GM19463 (cell line): Measurements from ENCODE around the gene LRRC3C.
"Not testable (repeated sequence)": the region's sequence is repeated elsewhere in the genome, so short reads cannot be mapped to it uniquely, and the experiment has no call there.

Source experiments
- ATAC-seq: cut with Tn5 transposase; IDR thresholded peaks from one replicate; pipeline ENCODE4 v1.9.1; 2021; ENCODE audit warnings: mild to moderate bottlenecking, moderate library complexity; ENCODE audit not compliant: unreplicated experiment

LRRC3C gene

DNA sequence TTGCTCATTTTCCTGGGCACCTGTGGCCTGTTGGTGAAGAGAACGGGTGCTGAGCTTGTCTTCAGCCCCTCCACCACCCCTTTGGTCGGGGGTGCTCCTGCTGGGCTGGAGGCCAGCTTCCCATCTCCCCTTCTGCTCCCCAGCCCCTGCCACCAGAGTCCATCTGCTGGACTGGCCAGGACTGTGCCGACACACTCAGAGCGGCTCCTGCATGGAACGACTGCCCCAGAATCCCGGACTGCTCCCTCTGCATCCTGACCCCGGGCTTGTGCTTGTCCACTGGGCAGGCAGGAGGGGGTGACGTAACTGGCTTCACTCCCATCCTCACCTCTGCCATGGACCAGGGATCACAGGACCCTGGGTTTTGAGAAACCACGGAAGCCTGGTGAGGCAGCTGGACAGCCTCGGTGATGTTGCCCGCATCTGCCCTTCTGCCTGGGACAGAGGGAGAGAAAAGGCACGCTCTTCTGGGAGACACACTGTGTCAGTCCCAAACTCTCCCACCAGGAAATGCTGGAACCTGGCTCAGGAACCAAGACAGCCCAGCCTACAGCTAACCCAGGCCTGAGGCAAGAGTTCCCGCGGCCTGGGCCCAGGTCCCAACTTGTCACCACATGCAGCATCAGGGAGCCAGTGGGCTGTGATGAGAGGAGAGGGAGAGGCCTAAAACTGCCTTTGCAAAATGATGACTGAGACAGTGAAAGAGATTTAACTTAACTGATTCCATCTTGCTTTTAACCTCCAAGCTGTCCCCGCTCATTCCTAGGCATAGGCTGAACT, 19.2 kb downstream of the LRRC3C start:
- ATAC-seq: no peak

- not testable (repeated sequence) for ATAC-seq
Observed at GRCh38 chr17:39948489-39948828, 20.9 kb downstream of the LRRC3C start.

DNA sequence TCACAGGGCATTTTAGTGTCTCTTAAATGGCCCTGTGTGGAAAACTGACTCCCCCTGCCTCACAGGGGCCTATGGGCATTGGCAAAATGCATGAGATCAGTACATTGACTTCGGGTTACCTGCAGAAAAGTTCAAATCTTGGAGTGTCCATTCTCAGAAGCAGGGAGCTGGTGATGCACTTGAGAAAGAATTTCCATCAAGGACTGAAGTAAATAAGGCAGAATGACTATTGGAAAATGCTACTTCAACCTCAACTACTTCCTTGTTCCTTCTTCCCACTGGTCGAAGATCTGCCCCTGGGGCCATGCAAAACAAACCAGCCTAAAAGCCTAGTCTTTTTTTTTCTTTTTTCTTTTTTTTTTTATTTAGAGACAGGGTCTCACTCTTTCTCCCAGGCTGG, 21.5 kb downstream of the LRRC3C start:
- ATAC-seq: no peak

GRCh38 chr17:39950871-39951348, 23.4 kb downstream of the LRRC3C start:
- ATAC-seq: no peak

DNA sequence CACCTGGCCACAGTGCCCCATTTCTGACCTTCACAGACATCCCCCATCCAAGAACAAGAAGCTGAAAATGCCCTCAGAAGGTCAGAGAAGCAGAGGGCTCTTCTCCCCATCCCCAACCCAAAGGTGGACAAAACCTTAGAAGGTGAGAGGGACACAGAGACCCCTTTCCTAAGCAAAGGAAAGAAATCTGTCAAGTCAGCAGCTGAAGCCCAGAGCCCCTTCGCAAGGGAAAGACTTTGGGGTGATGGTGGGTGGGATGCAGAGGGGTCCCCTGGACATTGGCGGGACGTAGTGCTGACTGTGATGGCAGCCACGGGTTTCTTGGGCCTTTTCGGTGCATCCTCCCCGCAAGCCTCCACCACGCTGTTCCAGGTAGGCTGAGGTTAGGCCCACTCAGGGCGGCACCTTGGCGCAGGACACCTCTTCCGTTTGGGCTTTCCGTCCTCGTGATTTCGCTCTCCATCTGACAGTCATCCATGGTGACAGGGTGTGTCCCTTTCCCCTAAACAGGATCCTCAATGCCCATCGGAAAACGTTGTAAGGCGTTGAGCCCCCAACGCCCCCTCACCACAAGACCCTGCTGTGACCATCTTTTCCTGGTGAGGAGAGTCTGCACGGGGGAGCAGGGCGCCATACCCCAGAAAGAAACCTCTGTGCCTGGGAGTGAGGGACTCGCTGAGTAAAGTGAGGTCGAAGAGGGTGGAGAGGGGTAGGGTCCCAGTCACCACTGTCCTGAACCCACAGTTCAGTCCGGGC, 24.6 kb downstream of the LRRC3C start:
- no peak for ATAC-seq

DNA sequence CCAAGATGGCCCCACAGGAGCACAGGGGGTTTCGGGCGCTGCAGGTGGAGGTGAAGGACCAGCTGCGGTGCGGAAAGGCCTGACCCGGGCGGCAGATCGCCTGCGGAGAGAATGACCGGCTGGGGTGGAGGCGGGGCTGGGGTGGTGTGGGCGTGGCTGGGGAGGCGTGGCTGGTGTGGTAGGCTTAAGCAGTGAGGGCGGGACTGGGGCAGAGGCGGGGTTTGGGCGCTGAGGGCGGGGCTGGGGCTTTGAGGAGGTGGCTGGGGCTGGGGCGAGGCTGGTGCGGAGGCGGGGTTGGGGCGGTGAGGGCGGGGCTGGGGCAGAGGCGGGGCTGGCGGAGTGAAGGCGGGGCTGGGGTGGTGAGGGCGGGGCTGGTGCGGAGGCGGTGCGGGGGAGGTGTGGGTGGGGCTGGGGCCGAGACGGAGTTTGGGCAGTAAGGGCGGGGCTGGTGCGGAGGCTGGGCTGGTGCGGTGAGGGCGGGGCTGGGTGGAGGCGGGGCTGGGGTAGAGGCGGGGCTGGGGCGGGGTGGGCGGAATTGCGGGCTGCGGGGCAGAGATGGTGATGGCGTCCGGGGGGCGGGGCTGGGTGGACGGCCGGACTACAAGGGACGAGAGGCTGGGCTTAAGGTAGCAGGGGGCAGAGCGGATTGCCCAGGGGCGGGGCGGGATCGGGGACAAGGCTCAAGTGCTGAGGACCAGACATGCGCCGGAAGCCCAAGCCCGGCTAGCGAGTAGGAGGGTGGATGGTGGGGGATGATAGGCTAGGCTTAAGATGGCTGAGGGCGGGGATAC, 25.3 kb downstream of the LRRC3C start:
- peak; percentile 91 for ATAC-seq

- ATAC-seq: no peak
Observed at GRCh38 chr17:39953471-39953888, 25.9 kb downstream of the LRRC3C start.

DNA sequence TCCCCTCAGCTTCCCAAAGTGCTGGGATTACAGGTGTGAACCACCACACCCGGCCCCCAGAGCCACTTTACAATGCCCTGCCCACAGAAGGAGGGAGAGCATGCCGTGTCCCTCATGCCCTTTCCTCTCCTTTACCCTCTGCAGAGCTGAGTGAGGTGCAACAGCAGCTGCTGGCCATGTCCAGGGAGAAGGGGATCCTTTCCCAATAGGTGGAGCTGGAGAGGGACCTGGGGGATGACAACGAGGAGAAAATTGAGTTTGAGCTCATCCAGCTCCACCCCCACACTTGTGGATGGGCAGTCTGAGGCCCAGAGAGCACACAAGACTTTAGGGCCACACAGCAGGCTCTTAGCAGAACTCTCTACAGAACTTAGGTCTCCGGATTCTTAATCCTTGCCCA, 27.3 kb downstream of the LRRC3C start:
- no peak for ATAC-seq

DNA sequence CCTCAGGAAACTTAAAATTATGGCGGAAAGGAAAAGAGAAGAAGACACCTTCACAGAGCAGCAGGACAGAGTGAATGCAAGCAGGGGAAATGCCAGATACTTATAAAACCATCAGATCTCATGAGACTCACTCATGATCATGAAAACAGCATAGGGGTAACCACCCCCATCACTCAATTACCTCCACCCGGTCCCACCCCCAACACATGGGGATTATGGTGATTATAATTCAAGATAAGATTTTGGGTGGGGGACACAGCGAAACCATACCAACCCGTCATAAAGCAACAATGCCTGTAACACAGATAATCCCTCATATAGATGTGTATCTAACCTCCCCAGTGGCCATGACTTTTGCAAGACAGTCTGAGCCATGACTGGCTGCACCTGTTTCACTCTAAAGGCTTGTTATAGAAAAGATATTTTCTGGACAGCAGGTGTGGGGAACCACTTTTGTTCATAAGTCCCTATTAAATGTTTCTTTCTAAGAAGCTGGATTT, 28.2 kb downstream of the LRRC3C start:
- ATAC-seq: no peak

- no peak for ATAC-seq
Observed at GRCh38 chr17:39960524-39961041, 33.1 kb downstream of the LRRC3C start.

DNA sequence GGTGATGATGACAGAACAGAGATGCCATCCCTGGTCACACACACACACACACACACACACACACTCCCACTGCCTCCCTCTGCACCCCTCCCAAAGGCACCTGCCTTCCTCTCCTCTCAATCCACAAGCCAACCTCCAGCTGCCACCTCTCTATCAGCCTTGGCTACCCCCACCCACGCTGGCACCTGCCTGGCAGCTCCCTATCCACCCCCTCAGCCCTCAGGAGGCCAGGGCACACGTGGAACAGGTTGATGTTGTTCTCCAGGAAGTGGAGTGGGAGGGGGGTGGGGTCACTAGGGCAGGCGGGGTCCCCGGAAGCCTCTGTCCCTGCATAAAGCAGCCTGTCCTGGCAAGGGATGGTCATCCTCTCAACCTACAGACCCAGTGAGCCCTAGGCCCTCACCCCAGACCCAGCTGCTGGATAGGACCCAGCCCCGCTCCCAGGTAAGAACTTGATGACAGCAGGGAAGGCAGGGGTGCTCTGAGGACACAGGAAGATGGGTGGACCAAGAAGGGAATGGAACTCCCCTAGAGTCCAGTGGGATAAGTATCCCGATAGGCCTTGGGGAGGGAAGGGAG, 35.2 kb downstream of the LRRC3C start, which contains the start of gene GSDMA:
TSS of gene GSDMA (plus strand) at position 363 of the 579 bp plus-strand sequence. CDS start 2,684 bp downstream, outside the sequence.
- ATAC-seq: no peak

- ATAC-seq: no peak
Observed at GRCh38 chr17:39963829-39964228, 36.3 kb downstream of the LRRC3C start.

- ATAC-seq: no peak
Observed at GRCh38 chr17:39965017-39965699, 37.6 kb downstream of the LRRC3C start.

GRCh38 chr17:39966771-39967170, 39.2 kb downstream of the LRRC3C start:
- no peak for ATAC-seq

DNA sequence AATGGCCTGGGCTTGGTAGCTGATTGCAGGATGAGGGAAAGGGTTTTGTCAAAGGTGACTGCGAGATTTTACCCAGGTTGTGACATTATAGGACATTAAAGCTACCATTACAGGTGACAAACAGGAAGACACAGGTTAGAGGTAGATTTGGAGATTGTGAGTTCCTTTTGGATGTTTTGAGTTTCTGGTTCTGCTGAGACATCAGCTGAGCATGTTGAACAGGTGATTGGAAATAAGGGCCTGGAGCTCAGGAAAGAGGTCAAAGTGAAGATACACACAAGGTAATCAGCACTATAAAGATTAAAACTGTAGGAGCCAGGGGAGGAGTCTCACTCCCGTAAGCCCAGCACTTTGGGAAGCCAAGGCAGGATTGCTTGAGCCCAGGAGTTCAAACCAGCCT, 41.2 kb downstream of the LRRC3C start:
- ATAC-seq: no peak

DNA sequence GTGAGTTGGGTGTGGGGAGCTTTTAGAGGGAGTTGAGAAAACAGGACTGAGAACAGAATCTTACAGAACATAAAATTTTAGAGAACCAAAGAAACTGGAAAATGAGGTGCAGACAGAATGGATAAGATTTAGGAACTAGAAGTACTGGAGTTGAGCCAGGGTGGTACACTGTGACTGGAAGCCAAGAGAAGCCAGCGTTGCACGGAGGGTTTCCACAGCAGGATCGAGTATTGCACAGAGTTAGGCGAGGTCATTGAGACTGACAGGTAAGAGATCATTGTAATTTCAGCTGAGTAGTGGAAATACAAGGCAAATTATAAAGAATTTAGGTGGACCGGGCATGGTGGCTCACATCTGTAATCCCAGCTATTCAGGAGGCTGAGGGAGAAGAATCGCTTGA, 41.8 kb downstream of the LRRC3C start:
- ATAC-seq: no peak

GRCh38 chr17:39970157-39970692, 42.7 kb downstream of the LRRC3C start:
- no peak for ATAC-seq

DNA sequence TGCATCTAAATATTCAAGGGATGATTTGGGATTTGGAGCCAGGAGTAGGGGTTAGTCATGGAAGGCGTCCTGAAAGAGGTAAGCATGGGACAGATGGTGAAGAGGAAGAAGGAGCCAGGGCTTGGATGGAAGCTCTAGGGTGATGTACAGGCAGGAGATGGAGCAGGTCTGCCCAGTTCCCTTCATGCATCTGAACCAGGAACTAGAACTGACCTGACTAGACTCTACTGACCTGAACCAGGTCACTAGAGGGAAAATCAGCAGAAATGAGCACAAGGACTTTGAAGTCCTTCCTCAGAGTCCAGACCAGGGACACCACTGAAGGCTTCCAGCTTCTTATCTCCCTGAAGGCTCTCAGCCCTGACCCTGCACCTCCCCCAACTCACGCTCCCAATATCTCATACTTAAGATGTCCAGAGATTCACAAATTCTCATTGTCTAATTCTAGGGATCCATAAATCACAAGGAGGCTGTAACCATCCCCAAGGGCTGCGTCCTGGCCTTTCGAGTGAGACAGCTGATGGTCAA, 43.6 kb downstream of the LRRC3C start:
- ATAC-seq: no peak

DNA sequence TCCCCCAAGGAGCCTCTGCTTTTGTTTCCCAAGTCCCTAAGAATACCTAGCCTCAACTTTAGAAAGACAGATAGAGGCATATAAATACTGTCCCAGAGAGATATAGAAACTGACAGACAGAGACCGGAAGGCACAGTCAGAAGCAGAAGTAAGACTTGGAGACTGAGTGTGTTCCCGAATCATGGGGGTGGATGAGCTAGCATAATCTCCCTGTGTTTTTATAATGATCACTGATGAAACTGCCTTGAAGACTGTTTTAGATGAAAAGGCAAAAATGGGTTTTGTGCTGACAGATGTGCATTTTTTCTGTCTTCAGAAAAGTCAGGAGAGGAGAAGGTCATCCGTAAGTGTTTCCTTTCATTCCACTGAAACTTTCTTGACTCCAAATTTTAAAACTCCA, 44.7 kb downstream of the LRRC3C start:
- no peak for ATAC-seq
